OCI-LY1 (cell line): ENCODE results near the gene SLC2A9.

Experiments
- CTCF ChIP-seq: fragments of 200-600 bp; sonication (generic), shearing (Covaris generic); IDR thresholded peaks from 2 replicates; pipeline ENCODE4 v1.5.1; 2017; ENCODE audit warnings: mild to moderate bottlenecking, antibody characterized with exemption, low read length, moderate library complexity, mixed read lengths
- EZH2 ChIP-seq: fragments of 200-600 bp; sonication (generic), shearing (Covaris generic); IDR thresholded peaks from 2 replicates; pipeline ENCODE4 v1.8.0; 2017; ENCODE audit warnings: borderline replicate concordance, mixed run types, mild to moderate bottlenecking, antibody characterized with exemption, low read length, moderate library complexity, mixed read lengths

- TF ChIP-seq CTCF: no peak
- no peak for TF ChIP-seq EZH2
Observed at GRCh38 chr4:9913846-9914245, 107.5 kb downstream of the SLC2A9 start.
